OCI-LY7 (cell line): ENCODE data around the gene ZNF829. TPM values are rescaled to one million over a fixed set of nuclear protein-coding genes. Genes with fewer than 3 reads are reported as not detected.
A peak's percentile ranks its signal among the peaks of the same experiment; 100 is the strongest.

Experiments
- BruUV-seq: library from RNA; stranded (reverse); fragments of 400-500 nt; replicated peaks from 2 replicates; lab custom pipeline; 2021; lab: Mats Ljungman, UMichigan
- CTCF ChIA-PET: fragments of 300-600 bp; sonication (Branson Sonifier 250); formaldehyde crosslinking; loops from one replicate; lab custom pipeline; 2022; ENCODE audit warnings: antibody characterized with exemption; ENCODE audit not compliant: unreplicated experiment; lab: Charles Lee
- POLR2A ChIA-PET: fragments of 300-600 bp; sonication (Branson Sonifier 250); formaldehyde crosslinking; loops from one replicate; lab custom pipeline; 2022; ENCODE audit warnings: antibody characterized with exemption; lab: Charles Lee
- DNase-seq: peaks from one replicate; pipeline ENCODE4 v3.0.0-alpha.2; 2015; ENCODE audit warnings: low spot score
- H2AFZ ChIP-seq: fragments of 200-600 bp; sonication (generic), shearing (Covaris generic); 2 replicates; pipeline ENCODE4 v1.6.1; 2014; ENCODE audit warnings: mild to moderate bottlenecking, antibody characterized with exemption, low read length, moderate library complexity
- H3K27ac ChIP-seq: fragments of 200-600 bp; sonication (generic); 2 replicates; pipeline ENCODE4 v1.5.1; 2014; ENCODE audit warnings: mixed run types, low read depth, mild to moderate bottlenecking, moderate library complexity, low read length, inconsistent platforms; ENCODE audit not compliant: poor library complexity, severe bottlenecking
- H3K36me3 ChIP-seq: fragments of 200-600 bp; sonication (generic); 2 replicates; pipeline ENCODE4 v1.6.1; 2014; ENCODE audit warnings: mild to moderate bottlenecking, antibody characterized with exemption, low read length, moderate library complexity, mixed read lengths; ENCODE audit not compliant: insufficient read depth
- H3K4me1 ChIP-seq: fragments of 200-600 bp; sonication (generic); 2 replicates; pipeline ENCODE4 v1.5.1; 2014; ENCODE audit warnings: mild to moderate bottlenecking, low read length; ENCODE audit not compliant: insufficient read depth, poor library complexity, severe bottlenecking
- H3K4me2 ChIP-seq: fragments of 200-600 bp; sonication (generic); 2 replicates; pipeline ENCODE4 v1.6.1; 2014; ENCODE audit warnings: mild to moderate bottlenecking, low read length
- H3K4me3 ChIP-seq: fragments of 200-600 bp; sonication (generic); 2 replicates; pipeline ENCODE4 v1.5.1; 2014; ENCODE audit warnings: mild to moderate bottlenecking, low read depth, low read length; ENCODE audit not compliant: poor library complexity, severe bottlenecking
- H3K79me2 ChIP-seq: fragments of 200-600 bp; sonication (generic); 2 replicates; pipeline ENCODE4 v1.6.1; 2016; ENCODE audit warnings: low read depth, mild to moderate bottlenecking, low read length, moderate library complexity, mixed read lengths; ENCODE audit not compliant: insufficient read depth
- H3K9me2 ChIP-seq: fragments of 200-600 bp; sonication (generic); 2 replicates; pipeline ENCODE4 v1.6.1; 2016; ENCODE audit warnings: mild to moderate bottlenecking, low read length, mixed read lengths; ENCODE audit not compliant: insufficient read depth
- H3K9me3 ChIP-seq: fragments of 200-600 bp; sonication (generic); 2 replicates; pipeline ENCODE4 v1.6.1; 2014; ENCODE audit warnings: mild to moderate bottlenecking, mixed run types, low read length, mixed read lengths
- H4K20me1 ChIP-seq: fragments of 200-600 bp; sonication (generic); 2 replicates; pipeline ENCODE4 v1.6.1; 2014; ENCODE audit warnings: mild to moderate bottlenecking, antibody characterized with exemption, low read length, moderate library complexity, mixed read lengths; ENCODE audit not compliant: insufficient read depth
- CTCF ChIP-seq: fragments of 200-600 bp; sonication (generic); conservative IDR thresholded peaks from 2 replicates; pipeline ENCODE4 v1.5.1; 2014; ENCODE audit warnings: mild to moderate bottlenecking, antibody characterized with exemption, low read length, moderate library complexity, mixed read lengths
- EZH2phosphoT487 ChIP-seq: fragments of 200-600 bp; sonication (generic); IDR thresholded peaks from 2 replicates; pipeline ENCODE4 v1.6.1; 2018; ENCODE audit warnings: low read depth, borderline replicate concordance, mild to moderate bottlenecking, mixed run types, antibody characterized with exemption, low read length, moderate library complexity, mixed read lengths
- intact Hi-C: fragments of 100-400 bp; cut with micrococcal nuclease; formaldehyde crosslinking; loops from one replicate; pipeline ENCODE4 v1.10.0; 2022; ENCODE audit not compliant: unreplicated experiment
- total RNA-seq, 2 experiments: library from RNA; depleted of rRNA in 1 of 2; stranded (reverse); fragments of >200 nt in 1 of 2; shearing (Covaris generic) in 1 of 2; gene quantifications; 2 replicates each; pipeline ENCODE4 v1.2.3, GENCODE V29; 2014 to 2022

Gene ZNF829
- total RNA-seq, 2 experiments from 2014 or later = not detected

GRCh38 chr19:36850559-36851442 is 65.3 kb downstream of the ZNF829 start, which contains the start of gene ZNF345:
TSS of gene ZNF345 (plus strand) at chr19:36850876. CDS start at chr19:36876831, 25,955 bp downstream.
- Histone ChIP-seq H3K4me1 (no peaks in the 10 kb centered on the region), H3K9me3 (peaks cover 5% of the 10 kb centered on the region; the same call in 1 of the 2 replicates), H3K79me2 (no peaks in the 10 kb centered on the region), H3K36me3 (peaks cover 6% of the 10 kb centered on the region; the same call in 1 of the 2 replicates), H4K20me1 (no peaks in the 10 kb centered on the region), H3K4me3 (peak within 1 kb of the TSS; percentile 73), H2AFZ (peak within 1 kb of the TSS; percentile 95), H3K9me2 (no peaks in the 10 kb centered on the region), H3K27ac (peak within 1 kb of the TSS; percentile 32), H3K4me2 (peak within 1 kb of the TSS; percentile 76)
- POLR2A ChIA-PET = interaction anchor here (0.6 to 1.3 kb wide), 4 partner anchors 9 to 645 kb away, joined by 3 to 4 read pairs (median 3); partner anchors contain the start of gene ZNF527
- intact Hi-C loops = loop anchor here (5.0 kb wide), 1 partner anchor 366 kb away; the partner anchor contains the start of gene ZNF383
- CTCF ChIA-PET = no interaction called here
- TSS peak; percentile 79 for BruUV-seq
- no peak for TF ChIP-seq EZH2phosphoT487
- no peak for TF ChIP-seq CTCF
- peak; percentile 87 for DNase-seq

- Histone ChIP-seq H3K4me1 (no peaks in the 10 kb centered on the region), H3K36me3 (peaks cover 4% of the 10 kb centered on the region; the same call in 1 of the 2 replicates), H3K4me2 (peak overlapping the region; percentile 76), H3K9me2 (no peaks in the 10 kb centered on the region), H3K27ac (peak overlapping the region; percentile 32), H3K79me2 (no peaks in the 10 kb centered on the region), H2AFZ (peak overlapping the region; percentile 95), H3K9me3 (peaks cover 10% of the 10 kb centered on the region; the same call in 1 of the 2 replicates), H3K4me3 (peak overlapping the region; percentile 73), H4K20me1 (no peaks in the 10 kb centered on the region)
- no TSS peak for BruUV-seq
- intact Hi-C loops = loop anchor here (5.0 kb wide), 1 partner anchor 367 kb away; the partner anchor contains the start of gene ZNF383
- TF ChIP-seq CTCF (no peak), EZH2phosphoT487 (no peak)
- ChIA-PET CTCF (no interaction called here), POLR2A (interaction anchor here (0.6 to 1.3 kb wide), 2 partner anchors 9 to 175 kb away, joined by 3 to 4 read pairs; no protein-coding TSS in a partner anchor)
- DNase-seq = peak; percentile 81
Observed at GRCh38 chr19:36849701-36850558, 66.2 kb downstream of the ZNF829 start.
